HG03442 (cell line): Measurements from ENCODE around the gene NCKIPSD.

Experiments
- ATAC-seq: cut with Tn5 transposase; IDR thresholded peaks from one replicate; pipeline ENCODE4 v1.9.1; 2021; ENCODE audit warnings: mild to moderate bottlenecking, moderate library complexity; ENCODE audit not compliant: unreplicated experiment

NCKIPSD gene

GRCh38 chr3:48628277-48629017, 57.3 kb downstream of the NCKIPSD start:
- ATAC-seq, result no peak

- ATAC-seq, result no peak
Observed at GRCh38 chr3:48625600-48625999, 60.1 kb downstream of the NCKIPSD start.

- ATAC-seq, result no peak
Observed at GRCh38 chr3:48624767-48625166, 60.9 kb downstream of the NCKIPSD start.

GRCh38 chr3:48623851-48624547, 61.7 kb downstream of the NCKIPSD start:
- ATAC-seq, result no peak
